DND-41 (cell line): ENCODE data around the gene SRPK2.

ENCODE experiments used
- EZH2 ChIP-seq: IDR thresholded peaks from 3 replicates; pipeline ENCODE4 v1.6.1; 2012; ENCODE audit warnings: borderline replicate concordance, low read depth, mild to moderate bottlenecking, moderate library complexity, low read length, inconsistent platforms; ENCODE audit not compliant: severe bottlenecking
- TF ChIP-seq, protein P1 (sequence below): IDR thresholded peaks from 2 replicates; pipeline ENCODE4 v1.5.1; 2012; ENCODE audit warnings: borderline replicate concordance, low read length, moderate library complexity, mild to moderate bottlenecking; ENCODE audit not compliant: poor library complexity, severe bottlenecking; ENCODE audit errors: extremely low read depth

DNA sequence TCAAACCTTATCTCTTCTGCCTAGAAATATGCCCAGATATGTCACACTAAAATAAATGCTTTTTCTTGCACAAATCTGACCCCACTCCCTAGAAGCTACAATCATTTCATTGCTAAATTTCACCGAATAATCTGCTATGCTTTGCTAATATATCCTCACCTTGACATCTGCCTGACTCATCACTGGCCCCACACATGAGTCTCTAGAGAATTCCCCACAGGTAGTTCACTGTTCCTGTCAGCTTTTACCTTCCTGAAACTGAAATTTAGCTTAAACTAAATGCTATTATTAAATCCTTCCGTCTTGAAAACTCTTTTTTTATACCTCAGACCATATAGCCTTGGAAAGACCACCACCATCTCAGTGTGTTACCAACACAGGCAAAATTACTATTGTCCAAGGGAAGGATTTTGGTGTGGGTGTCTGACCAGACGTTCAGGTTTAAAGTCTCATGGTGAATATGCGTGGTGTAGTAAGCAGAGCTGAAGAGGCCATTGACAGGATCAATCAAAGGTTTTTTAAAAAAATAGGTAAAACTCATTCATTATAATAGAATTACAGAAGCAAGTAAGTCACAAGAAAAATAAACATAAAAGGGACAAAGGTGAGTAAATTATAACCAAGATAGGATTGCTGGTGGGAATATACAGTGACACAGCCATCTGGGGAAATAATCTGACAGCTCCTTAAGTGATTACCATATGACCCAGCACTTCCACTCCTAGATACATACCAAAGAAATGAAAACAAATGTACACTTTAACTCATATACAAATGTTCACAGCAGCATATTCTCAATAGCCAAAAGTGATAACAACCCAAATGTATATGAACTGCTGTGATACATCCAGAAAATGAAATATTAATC lies 201.2 kb downstream of the SRPK2 start:
- TF ChIP-seq, protein P1, sequence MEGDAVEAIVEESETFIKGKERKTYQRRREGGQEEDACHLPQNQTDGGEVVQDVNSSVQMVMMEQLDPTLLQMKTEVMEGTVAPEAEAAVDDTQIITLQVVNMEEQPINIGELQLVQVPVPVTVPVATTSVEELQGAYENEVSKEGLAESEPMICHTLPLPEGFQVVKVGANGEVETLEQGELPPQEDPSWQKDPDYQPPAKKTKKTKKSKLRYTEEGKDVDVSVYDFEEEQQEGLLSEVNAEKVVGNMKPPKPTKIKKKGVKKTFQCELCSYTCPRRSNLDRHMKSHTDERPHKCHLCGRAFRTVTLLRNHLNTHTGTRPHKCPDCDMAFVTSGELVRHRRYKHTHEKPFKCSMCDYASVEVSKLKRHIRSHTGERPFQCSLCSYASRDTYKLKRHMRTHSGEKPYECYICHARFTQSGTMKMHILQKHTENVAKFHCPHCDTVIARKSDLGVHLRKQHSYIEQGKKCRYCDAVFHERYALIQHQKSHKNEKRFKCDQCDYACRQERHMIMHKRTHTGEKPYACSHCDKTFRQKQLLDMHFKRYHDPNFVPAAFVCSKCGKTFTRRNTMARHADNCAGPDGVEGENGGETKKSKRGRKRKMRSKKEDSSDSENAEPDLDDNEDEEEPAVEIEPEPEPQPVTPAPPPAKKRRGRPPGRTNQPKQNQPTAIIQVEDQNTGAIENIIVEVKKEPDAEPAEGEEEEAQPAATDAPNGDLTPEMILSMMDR = no peak
- no peak for TF ChIP-seq EZH2
